Osteoblast (primary cell): ENCODE results near the gene CNRIP1. TPM values are rescaled to one million over a fixed set of nuclear protein-coding genes. Genes with fewer than 3 reads are reported as not detected.

Experiments
- DNase-seq: peaks from one replicate; pipeline ENCODE4 v3.0.0; 2011; ENCODE audit warnings: low spot score, mixed read lengths; ENCODE audit not compliant: insufficient read length; ENCODE audit errors: missing footprints
- H2AFZ ChIP-seq: 2 replicates; pipeline ENCODE4 v1.6.0; 2011; ENCODE audit warnings: mild to moderate bottlenecking, low read length
- H3K27ac ChIP-seq: 2 replicates; pipeline ENCODE4 v1.5.1; 2011; ENCODE audit warnings: mild to moderate bottlenecking, low read depth, low read length, moderate library complexity
- H3K27me3 ChIP-seq: 2 replicates; pipeline ENCODE4 v1.6.0; 2012; ENCODE audit warnings: mild to moderate bottlenecking, control low read depth, inconsistent platforms, low read length, moderate library complexity; ENCODE audit not compliant: insufficient read depth
- H3K36me3 ChIP-seq: 2 replicates; pipeline ENCODE4 v1.5.1; 2011; ENCODE audit warnings: mild to moderate bottlenecking, low read length, control low read depth, moderate library complexity; ENCODE audit not compliant: insufficient read depth
- H3K4me1 ChIP-seq: 2 replicates; pipeline ENCODE4 v1.5.1; 2011; ENCODE audit warnings: mild to moderate bottlenecking, low read length, control low read depth, moderate library complexity; ENCODE audit not compliant: insufficient read depth
- H3K4me2 ChIP-seq: 2 replicates; pipeline ENCODE4 v1.6.0; 2011; ENCODE audit warnings: mild to moderate bottlenecking, low read length; ENCODE audit not compliant: insufficient read depth
- H3K4me3 ChIP-seq: fragments of 200-600 bp; sonication (generic); 3 replicates; pipeline ENCODE4 v1.5.1; 2012; ENCODE audit warnings: mild to moderate bottlenecking, low read length, inconsistent platforms; ENCODE audit not compliant: insufficient read depth
- H3K79me2 ChIP-seq: 2 replicates; pipeline ENCODE4 v1.6.0; 2012; ENCODE audit warnings: mild to moderate bottlenecking, low read length, control low read depth, inconsistent platforms; ENCODE audit not compliant: insufficient read depth
- H3K9me3 ChIP-seq: 2 replicates; pipeline ENCODE4 v1.5.1; 2011; ENCODE audit warnings: low read depth, low read length, control low read depth
- H4K20me1 ChIP-seq: 2 replicates; pipeline ENCODE4 v1.6.0; 2012; ENCODE audit warnings: mild to moderate bottlenecking, low read length, control low read depth; ENCODE audit not compliant: insufficient read depth
- CTCF ChIP-seq: IDR thresholded peaks from 2 replicates; pipeline ENCODE4 v1.5.1; 2011; ENCODE audit warnings: mild to moderate bottlenecking, low read depth, low read length, moderate library complexity; ENCODE audit errors: extremely low read depth
- total RNA-seq: library from RNA; depleted of rRNA; stranded (reverse); fragments of >200 nt; gene quantifications from 2 replicates; pipeline ENCODE4 v1.2.3, GENCODE V29; 2012

CNRIP1 gene
- total RNA-seq, 1 donor, result 43.4 TPM

- no peaks in the 10 kb centered on the region for H4K20me1 ChIP-seq
- H3K4me1 ChIP-seq, result peaks cover 7% of the 10 kb centered on the region
- no peaks in the 10 kb centered on the region for H3K79me2 ChIP-seq
- no peak overlapping the region for H2AFZ ChIP-seq
- no peak for DNase-seq
- no peak overlapping the region for H3K4me3 ChIP-seq
- H3K27ac ChIP-seq, result no peak overlapping the region
- no peak for TF ChIP-seq CTCF
- H3K4me2 ChIP-seq, result no peak overlapping the region
- no peaks in the 10 kb centered on the region for H3K27me3 ChIP-seq
- no peaks in the 10 kb centered on the region for H3K36me3 ChIP-seq
- no peaks in the 10 kb centered on the region for H3K9me3 ChIP-seq
These were observed 41.6 kb downstream of the CNRIP1 start for GRCh38 chr2:68278169-68278568.

GRCh38 chr2:68274022-68274421 is 45.7 kb downstream of the CNRIP1 start:
- Histone ChIP-seq H3K79me2 (no peaks in the 10 kb centered on the region), H3K4me1 (peaks cover 7% of the 10 kb centered on the region), H2AFZ (no peak overlapping the region), H4K20me1 (no peaks in the 10 kb centered on the region), H3K27ac (no peak overlapping the region), H3K9me3 (no peaks in the 10 kb centered on the region), H3K4me3 (no peak overlapping the region), H3K4me2 (no peak overlapping the region), H3K27me3 (no peaks in the 10 kb centered on the region), H3K36me3 (no peaks in the 10 kb centered on the region)
- TF ChIP-seq CTCF, result no peak
- DNase-seq, result no peak

GRCh38 chr2:68272246-68272994 is 47.3 kb downstream of the CNRIP1 start:
- H2AFZ ChIP-seq, result no peak overlapping the region
- H3K36me3 ChIP-seq, result no peaks in the 10 kb centered on the region
- TF ChIP-seq CTCF, result no peak
- H3K9me3 ChIP-seq, result no peaks in the 10 kb centered on the region
- H3K4me3 ChIP-seq, result no peak overlapping the region
- DNase-seq, result no peak
- no peaks in the 10 kb centered on the region for H3K79me2 ChIP-seq
- no peak overlapping the region for H3K4me2 ChIP-seq
- H3K4me1 ChIP-seq, result peaks cover 7% of the 10 kb centered on the region
- no peak overlapping the region for H3K27ac ChIP-seq
- H4K20me1 ChIP-seq, result no peaks in the 10 kb centered on the region
- H3K27me3 ChIP-seq, result no peaks in the 10 kb centered on the region

- no peak for DNase-seq
- no peak overlapping the region for H3K4me2 ChIP-seq
- TF ChIP-seq CTCF, result no peak
- no peaks in the 10 kb centered on the region for H3K36me3 ChIP-seq
- no peaks in the 10 kb centered on the region for H4K20me1 ChIP-seq
- no peak overlapping the region for H3K27ac ChIP-seq
- no peaks in the 10 kb centered on the region for H3K79me2 ChIP-seq
- no peaks in the 10 kb centered on the region for H3K27me3 ChIP-seq
- H2AFZ ChIP-seq, result no peak overlapping the region
- no peaks in the 10 kb centered on the region for H3K4me1 ChIP-seq
- H3K9me3 ChIP-seq, result no peaks in the 10 kb centered on the region
- H3K4me3 ChIP-seq, result no peak overlapping the region
These were observed 53.1 kb downstream of the CNRIP1 start for GRCh38 chr2:68266655-68267054.
